HG03175 (cell line): ENCODE data around the gene CCDC28B.

ENCODE experiments used
- ATAC-seq: cut with Tn5 transposase; IDR thresholded peaks from one replicate; pipeline ENCODE4 v1.9.1; 2021; ENCODE audit warnings: mild to moderate bottlenecking, moderate library complexity; ENCODE audit not compliant: unreplicated experiment

Gene CCDC28B

DNA sequence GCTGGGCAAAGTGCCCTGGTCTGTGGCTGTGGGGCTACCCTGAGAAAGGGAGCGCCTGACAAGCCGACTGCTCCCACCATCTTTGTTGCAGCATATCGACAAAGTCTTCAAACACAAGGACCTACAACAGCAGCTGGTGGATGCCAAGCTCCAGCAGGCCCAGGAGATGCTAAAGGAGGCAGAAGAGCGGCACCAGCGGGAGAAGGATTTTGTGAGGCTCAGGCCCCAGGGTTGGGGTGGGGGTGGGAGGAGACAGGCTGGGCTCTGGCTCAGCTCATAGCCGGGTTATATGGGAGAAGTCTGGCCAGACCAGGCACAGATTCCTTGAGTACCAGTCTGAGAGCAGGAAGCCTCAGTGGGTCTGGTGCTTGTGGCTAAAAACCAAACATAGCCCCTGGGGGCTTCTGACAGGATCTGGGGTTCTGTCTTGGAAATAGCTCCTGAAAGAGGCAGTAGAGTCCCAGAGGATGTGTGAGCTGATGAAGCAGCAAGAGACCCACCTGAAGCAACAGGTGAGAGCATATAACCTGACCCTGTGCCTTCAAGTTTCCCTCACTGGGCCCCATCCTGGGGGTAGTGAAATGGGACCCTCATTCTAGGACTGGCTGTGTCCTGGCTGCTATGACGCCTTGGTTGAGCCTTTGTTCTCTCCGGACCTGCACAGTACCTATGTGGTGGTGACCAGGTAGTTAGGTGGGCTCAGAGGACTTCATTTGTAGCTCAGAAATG lies 8.0 kb upstream of the CCDC28B start:
- no peak for ATAC-seq

DNA sequence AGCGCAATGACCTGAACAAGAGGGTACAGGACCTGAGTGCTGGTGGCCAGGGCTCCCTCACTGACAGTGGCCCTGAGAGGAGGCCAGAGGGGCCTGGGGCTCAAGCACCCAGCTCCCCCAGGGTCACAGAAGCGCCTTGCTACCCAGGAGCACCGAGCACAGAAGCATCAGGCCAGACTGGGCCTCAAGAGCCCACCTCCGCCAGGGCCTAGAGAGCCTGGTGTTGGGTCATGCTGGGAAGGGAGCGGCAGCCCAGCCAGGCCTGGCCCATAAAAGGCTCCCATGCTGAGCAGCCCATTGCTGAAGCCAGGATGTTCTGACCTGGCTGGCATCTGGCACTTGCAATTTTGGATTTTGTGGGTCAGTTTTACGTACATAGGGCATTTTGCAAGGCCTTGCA lies 5.4 kb upstream of the CCDC28B start:
- no peak for ATAC-seq

DNA sequence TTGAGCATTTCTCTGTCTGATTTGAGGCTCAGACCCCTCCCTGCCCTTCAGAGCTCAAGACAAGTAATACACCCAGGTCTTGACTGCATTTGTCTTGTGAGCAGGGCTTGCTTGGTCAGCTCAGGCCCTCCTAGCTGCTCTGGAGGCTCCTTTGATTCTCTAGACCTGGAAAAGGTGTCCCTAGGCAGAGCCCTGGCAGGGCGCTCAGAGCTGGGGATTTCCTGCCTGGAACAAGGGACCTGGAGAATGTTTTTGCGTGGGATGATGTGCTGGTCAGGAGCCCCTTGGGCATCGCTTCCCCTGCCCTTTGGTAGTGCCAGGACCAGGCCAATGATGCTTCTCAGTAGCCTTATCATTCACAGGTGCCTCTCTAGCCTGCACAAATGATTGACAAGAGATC lies 4.9 kb upstream of the CCDC28B start:
- ATAC-seq: no peak

DNA sequence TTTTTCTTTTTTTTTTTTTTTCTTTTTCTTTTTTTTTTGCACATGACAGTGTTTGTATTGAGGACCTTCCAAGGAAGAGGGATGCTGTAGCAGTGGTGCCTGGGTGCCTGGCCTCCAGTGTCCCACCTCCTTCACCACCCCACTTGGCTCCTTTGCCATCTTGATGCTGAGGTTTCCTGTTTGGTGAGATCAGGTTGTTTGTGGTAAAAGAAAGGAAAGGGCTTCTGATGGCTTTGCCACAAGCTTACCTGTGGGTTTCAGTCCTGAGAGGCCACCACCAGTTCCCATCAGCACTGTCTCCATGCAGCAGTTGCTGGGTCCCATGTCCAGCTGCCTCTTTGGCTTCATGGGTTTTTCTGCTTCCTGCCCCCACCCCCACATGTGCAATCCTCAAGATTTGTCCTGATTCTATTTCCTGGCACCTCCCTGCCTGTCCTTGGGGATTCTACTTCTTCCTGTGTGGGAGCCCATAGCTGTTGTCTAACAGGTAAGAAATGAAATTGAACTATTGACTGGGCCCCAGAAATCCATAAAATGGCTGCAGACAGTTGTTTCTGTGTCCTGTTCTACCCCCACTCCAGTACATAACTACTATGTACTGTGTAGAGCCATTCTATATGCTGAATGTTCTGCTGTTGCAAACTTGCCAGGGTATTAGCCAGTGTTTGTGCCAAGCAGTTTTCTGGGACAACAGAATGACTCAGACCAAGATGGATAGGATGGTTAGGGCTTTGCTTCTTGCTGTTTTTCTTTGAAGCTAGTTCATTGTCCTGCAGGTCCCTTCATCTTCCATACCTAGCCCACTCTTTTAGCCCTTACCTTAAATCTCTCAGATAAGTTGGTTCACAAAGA lies 4.2 kb upstream of the CCDC28B start:
- no peak for ATAC-seq

DNA sequence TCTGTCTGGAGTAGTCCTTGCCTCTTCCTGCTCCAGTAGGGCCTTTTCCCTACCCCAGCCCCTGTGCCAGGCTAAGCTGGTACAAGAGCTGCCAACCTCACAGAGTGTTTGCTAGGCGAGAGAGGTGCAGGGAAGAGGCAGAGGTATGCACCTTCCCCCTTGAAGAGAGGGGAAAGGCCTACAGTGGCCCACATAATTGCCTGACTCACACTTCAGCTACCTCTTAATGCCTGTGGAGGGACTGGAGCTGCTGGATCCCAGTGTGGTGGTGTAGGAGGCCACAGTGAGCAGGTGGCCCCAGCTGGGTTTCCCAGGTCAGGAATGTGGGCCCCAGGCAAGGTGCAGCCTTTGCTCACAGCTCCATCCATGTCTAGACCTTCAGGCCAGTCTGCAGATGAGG lies 3.3 kb upstream of the CCDC28B start:
- no peak for ATAC-seq

DNA sequence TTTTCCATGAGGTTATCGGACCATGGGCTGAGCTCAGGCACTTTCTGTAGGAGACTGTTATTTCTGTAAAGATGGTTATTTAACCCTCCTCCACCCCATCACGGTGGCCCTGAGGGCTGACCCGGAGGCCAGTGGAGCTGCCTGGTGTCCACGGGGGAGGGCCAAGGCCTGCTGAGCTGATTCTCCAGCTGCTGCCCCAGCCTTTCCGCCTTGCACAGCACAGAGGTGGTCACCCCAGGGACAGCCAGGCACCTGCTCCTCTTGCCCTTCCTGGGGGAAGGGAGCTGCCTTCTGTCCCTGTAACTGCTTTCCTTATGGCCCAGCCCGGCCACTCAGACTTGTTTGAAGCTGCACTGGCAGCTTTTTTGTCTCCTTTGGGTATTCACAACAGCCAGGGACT lies 2.6 kb upstream of the CCDC28B start:
- ATAC-seq: no peak

DNA sequence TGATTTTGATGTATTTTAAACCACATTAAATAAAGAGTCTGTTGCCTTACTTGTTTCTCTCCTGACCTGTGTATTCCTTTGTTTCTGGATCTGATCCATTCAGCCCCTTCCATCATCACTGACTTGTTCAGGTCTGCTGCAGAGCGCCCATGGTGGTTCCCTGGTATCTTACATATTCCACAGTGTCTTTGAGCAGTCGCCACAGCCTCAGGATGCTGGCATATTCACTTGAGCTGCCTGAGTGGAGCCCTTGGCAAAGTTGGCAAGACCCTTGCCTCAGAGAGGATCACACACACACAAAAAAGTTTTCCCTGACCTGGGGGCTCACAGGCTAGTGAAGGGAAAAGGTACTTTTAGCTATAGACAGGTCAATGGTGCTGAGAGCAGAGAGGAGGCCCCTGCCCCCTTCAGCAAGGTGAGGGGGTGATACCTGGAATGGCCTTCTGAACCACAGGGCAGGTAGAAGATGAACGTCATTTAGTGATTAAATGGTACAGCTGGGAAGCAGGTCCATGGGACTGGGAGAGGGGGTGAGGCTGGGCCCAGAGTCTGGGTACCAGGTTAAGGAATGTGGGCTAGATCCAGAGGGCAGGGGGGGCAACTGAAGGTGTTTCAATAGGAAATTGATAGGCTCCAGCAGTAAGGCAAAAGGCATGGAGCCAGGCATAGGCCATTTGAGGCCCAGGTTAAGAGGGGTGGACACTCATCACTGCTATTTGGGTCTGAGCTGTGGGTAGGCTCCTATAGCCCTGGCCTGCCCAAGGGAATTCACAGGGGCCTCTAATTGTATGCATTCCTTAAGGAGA lies 2.0 kb upstream of the CCDC28B start:
- ATAC-seq: no peak

DNA sequence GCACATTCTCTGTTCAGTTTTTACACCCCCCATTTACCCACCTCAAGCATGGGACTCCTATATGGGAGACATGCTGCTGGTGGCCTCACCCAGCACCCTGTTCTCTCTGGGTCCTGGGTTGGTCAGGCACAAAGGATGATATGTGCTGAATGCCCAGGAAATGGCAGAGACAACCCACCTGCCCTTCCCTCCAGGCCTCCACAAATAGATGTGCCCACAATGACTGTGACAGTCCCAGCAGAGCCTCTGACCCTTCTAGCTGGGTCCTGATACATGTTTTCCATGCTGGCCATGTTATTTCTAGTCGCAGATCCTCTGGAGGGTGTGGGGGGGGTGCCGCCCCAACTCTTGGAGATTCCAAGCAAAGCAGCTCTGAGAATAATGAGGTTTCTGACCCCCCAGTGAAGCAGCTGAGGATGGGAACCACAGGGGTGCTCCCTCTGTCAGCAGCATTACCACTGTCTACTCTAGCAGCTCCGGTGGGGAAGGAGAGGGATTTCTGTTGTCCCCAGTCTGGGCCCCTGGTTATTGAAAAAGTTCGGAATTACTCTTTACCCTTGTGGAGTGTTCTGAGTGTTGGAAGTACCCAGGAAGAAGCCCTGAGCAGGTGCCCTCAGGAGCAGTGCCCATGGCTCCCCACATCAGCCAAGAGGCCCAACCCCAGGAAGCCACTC lies 1.2 kb upstream of the CCDC28B start:
- ATAC-seq: no peak

DNA sequence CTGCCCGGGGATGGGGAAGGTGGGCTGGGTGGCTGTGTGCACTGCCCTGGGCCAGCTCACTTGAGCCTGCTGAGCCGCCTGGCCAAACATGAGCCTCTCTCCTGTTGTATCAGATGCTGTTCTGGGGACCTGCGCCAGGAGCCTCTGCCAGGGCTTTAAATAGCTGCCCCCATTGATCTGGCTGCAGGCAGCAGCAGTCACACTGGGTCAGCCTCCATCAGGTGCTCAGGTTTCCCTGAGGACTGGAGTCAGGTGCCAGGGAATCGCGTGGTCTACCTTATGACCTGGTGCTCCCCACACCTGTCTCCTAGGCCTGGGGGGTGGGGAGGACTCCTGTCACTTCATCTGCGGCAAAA lies 700 bp upstream of the CCDC28B start:
- no peak for ATAC-seq

DNA sequence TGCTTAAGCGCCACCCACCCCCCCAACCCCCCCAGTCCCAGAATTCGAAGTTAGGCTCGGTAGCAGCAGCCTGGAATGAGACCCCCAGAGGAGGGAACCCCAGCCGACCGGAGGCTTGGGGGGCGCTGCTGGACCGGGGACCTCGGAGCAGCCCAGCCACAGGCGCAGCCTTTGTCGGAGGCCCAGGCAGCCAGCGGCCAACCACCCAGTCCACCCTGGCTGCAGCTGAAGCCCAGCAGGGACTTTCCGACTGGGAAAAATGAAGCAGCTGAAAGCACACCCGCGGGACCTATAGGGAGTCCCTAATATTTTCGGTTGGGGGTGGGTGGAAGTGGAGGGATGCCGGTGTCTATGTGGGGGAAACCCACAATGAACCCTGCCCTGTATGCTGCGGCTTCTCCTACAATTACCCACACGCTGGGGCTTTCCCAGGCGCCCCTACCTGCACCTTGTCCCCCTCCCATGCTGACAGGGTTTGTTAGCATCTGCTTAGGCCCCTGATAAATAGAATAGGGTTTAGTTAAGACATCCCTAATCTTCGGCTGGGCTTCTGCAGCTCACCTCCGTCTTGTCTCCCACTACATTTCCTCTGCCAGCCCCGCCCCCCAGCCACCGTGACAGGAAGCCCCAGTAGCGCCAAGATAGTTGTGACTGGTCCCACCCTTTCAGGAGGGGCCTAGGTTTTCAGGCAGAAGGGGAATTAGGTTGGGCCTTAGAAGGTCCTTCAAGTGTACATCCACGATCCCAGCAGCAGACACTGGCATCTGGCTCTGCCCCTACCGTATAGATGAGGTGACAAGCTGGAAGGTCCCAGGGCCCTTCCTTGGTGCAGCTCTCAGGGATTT lies 838 bp downstream of the CCDC28B start:
- peak; percentile 34 for ATAC-seq

DNA sequence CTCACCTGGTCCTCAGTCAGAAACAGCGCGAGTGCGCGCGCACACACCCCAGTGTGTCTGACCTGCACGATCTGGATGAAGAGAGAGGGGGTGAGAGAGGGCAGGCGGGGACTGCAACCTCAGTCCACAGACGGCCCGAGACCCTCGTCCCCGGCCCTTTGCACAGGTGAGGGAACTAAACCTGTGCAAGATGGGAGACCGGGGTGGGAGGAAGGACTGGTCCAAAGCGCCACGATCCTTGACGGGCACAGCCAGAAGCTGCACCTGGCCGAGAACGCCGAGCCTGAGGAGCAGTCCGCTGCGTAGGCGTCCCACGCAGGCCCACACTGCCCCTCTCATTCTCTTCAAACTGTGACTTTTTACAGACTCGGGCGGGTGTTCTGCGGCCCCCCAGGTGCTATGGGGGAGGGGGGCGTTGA lies 4.6 kb downstream of the CCDC28B start:
- ATAC-seq: no peak

DNA sequence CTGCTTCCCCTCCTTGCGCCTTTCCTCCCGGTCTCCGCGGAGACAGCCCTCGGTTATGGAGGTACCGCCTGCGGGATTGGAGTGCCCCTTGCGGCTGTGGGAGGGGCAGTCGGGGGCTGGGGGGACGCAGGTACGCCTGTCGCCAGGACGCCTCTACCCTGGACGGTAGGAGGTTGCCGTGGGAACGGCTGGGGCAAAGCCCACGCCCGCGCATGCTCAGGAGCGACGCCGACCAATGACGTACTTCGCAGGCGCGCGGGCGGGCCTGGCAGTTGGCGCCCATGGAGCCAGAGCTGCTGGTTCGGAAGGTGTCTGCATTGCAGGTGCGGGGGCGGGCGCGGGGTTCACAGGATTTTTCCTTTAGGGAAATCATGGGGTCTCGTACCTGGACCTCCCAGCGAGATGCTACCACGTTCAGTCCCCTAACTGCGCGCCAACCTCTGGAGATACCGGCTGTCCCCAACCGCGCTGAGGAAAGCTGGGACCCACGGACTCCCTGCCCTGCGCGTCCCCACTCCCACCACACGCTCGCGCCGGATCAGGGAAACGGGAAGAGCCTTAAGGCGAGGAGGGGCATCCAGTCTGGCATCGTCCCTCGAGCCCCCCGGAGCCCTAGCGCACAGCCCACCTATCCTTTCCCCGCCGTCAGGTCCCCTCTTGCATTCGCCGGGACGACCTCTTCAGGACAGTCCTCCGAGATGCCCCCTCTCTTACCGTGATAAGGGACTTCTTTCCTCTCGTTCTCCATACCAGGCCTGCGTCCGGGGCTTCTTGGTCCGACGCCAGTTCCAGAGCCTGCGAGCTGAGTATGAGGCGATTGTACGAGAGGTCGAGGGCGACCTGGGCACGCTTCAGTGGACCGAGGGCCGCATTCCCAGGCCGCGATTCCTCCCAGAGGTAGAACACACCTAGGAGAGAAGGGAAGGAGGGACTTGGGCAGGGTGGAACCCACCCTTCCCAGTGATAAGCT lies 5.3 kb downstream of the CCDC28B start, which contains the start of gene IQCC:
IQCC (plus strand) TSS at position 271 of the 970 bp plus-strand sequence; CDS start at position 282, 11 bp downstream.
- peak; percentile 50 for ATAC-seq

DNA sequence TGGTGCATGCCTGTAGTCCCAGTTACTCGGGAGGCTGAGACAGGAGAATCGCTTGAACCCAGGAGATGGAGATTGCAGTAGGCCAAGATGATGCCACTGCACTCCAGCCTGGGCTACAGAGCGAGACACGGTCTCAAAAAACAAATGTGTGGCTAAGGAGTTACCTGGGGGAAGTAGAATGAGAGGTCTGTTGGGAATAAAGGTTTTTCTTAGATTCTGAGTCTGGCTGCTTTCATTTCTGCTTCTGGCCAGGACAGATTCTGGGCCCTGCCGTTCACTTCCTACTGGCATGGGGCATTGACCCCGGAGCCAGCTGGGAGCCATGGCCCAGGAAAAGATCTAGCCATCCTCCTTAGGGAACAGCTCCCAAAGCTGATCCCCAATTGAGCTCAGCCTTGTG lies 8.1 kb downstream of the CCDC28B start:
- ATAC-seq: no peak

DNA sequence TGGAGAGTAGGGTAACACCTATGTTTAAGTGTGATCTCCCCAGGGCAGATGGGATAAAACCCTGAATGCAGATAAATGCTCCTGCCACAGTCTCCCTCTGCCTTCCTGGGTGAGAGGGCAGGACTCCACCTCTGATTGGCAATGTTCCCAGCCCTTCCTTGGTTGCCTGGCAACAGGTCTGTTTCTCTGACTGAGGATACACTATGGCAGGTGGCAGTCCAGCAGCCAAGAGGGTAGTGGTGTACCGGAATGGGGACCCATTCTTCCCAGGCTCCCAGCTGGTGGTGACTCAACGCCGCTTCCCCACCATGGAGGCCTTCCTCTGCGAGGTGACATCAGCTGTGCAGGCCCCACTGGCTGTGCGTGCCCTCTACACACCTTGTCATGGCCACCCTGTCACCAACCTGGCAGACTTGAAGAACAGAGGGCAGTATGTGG lies 8.5 kb downstream of the CCDC28B start, which contains the start of gene DCDC2B:
DCDC2B (plus strand) TSS at position 199 of the 438 bp plus-strand sequence; CDS start at position 204, 5 bp downstream.
- ATAC-seq: no peak

DNA sequence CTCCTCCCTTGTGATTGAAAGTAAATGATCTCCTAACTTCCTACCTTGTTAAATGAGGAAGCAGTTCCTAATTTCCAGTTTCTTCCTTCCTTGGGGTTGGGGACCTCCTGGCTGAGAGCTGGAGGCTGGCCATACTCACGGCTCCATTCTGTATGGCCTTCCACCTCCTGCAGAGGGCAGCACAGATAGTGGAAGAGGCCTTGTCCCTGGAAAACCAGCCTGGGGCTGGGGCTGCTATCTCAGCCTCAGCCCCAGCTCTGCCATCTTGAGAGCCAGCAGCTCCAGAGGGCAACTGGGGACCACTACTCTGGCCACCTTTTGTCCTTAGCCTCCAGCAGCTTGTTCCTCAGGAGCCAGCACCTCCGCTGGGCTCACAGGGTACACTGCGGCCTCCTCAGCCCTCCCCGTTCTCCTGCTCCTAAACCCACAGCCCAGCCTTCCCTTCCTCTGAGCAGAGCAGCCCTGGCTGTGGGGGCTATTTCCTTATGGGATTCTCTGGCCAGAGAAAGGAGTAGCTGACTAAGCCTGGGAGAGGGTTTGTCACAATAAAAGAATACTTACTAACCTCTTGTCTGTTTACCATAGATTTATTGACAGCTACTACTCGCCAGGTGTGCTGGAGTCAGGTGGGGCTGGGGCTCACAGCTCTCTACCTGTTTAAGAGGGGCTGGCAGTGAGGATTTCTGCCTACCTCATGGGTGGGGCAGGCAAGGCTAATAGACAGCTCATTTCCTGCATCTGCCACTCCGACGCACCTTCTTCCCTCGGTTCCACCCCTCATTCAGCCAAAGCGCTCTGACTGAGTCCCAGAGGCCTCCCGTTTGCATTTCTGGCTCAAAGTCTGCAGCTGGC lies 15.5 kb downstream of the CCDC28B start:
- ATAC-seq: no peak

DNA sequence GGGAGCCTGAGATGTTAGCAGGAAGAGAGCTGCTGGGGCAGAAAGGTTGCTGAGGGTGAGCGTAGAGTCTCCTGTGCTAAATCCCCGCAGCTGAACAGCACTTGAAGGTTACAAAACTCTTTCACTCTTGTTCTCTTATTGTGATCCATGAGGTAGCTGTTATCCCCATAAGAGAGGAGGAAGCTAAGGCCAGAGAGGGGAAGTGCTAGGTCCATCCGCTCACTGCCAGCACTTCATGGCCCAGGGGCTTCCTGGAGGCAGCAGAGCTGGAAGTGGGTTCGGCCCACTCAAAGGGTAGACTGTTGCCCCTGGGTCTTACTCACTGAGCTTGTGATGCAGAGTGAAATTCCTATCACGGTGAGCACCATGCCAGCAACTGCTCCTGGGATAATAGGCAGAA lies 16.2 kb downstream of the CCDC28B start:
- no peak for ATAC-seq

DNA sequence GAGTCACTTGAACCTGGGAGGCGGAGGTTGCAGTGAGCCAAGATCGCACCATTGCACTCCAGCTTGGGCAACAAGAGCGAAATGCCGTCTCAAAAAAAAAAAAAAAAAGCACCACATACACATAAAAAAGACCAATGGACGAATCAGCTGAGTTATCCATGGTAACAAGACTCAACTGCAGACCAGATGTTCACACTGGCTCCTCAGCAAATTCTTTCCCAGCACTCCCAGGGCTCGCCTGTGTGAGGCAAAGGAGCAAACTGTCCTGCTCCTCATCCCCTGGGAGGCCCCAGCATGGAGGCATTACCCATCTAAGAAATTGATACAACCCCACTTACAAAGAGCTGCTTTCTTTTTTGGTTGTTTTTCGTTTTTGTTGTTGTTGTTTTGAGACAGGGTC lies 18.6 kb downstream of the CCDC28B start:
- no peak for ATAC-seq
